GM18498 (cell line): ENCODE measurements around the gene SRPRA.

Experiments
- ATAC-seq: cut with Tn5 transposase; IDR thresholded peaks from one replicate; pipeline ENCODE4 v1.9.1; 2021; ENCODE audit warnings: mild to moderate bottlenecking, moderate library complexity; ENCODE audit not compliant: unreplicated experiment

SRPRA gene

DNA sequence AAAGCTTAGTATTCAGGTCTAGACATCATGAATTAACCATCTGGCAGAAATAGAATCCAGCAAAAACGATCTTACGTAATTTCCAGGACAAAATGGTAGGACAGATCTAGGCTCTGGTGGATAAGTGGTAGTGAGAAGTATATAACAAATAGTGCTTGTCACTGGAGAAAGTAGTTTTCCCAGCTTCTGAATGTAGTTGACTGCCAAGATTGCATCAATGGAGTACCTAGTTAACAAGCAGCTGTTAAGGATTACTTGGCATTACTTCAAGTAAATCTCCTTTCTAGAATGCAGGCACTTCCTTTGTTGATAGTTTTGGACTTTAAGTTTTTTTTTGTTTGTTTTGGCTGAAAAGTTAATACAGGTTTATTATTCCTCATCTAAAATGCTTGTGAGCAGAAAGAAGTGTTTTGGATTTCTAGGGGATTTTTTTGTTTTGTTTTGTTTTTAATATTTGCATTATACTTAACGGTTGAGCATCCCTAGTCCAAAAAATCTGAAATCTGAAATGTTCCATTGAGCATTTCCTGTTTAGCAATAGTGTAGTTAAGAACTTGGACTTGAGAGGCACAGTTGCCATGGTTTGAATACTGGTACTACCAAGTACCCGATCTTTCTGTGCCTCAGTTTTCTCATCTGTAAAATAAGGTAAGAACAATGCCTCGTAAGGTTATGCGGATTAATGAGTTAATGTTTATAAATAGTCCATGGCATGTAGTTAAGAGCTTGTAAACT is 36.8 kb downstream of the SRPRA start:
- ATAC-seq: no peak

DNA sequence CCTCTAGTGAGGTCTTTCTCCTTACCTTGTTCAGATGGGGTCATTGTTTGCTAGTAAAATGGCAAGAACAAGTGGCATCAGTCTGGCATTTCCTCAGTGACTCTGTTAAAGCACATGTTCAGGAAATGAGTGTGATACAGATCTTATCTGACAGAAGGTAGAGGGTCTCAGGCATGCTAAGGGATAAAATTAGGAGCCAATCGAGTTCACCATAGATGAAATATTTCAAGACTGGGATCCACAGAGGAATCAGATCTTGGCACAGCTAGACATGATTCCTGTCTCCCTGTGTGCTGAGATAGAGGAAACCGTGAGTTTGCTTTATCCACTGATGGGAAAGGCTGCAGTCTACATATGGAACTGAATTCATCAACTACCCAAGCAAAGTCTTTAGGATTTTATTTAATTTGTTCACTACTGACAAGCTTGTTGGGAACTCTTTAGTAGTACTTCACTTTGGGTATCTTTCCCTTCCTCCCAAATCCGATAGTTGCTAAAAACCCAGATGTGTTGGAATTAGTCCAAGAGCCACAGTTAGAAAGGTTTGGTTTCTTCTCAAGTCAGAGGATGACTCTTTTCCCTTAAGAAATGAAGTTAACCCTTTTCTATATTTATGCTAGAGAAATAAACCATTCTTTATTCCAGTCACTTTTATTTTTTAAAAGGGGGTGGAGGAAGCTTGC is 38.7 kb downstream of the SRPRA start:
- no peak for ATAC-seq

DNA sequence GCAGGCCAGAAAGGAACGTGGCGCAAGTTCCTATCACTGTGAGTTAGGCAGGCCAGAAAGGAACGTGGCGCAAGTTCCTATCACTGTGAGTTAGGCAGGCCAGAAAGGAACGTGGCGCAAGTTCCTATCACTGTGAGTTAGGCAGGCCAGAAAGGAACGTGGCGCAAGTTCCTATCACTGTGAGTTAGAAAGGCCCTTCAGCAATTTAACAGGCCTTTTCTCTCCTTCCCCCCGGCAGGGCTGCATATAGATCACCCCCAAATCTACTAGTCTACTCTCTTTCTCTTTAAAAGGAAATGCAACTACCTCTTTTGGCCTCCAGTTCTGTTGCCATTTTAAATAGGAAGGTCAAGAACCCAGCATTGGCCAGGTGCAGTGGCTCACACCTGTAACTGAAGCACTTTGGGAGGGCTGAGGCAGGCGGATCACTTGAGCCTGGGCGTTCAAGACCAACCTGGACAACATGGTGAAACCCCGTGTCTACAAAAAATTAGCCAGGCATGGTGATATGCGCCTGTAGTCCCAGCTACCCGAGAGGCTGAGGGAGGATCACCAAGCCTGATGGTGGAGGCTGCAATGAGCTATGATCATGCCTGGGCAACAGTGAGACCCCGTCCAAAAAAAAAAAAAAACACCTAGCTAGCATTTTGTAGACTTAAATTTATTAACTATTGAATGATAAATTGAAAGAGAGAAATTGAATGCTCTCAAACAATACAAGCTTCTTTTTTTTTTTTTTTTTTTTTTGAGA is 42.2 kb downstream of the SRPRA start:
- ATAC-seq: no peak

DNA sequence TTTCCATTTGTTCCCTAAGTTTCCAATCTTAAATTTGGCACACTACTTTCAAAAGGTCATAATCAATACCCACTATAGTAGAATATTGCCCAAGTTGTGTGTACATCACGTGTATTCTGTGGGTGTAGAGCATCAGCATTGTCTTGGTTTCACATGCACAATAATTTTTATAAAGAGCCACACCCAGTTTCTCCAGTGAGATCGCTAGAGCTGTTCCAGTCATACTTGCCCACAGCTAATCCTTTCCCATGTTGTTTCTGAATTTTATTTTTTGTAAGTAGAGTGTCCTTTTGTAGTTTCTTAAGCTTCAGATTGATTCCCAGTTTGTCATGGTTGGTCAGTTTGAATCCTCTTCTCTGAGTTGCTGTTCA is 43.4 kb downstream of the SRPRA start:
- ATAC-seq: no peak

DNA sequence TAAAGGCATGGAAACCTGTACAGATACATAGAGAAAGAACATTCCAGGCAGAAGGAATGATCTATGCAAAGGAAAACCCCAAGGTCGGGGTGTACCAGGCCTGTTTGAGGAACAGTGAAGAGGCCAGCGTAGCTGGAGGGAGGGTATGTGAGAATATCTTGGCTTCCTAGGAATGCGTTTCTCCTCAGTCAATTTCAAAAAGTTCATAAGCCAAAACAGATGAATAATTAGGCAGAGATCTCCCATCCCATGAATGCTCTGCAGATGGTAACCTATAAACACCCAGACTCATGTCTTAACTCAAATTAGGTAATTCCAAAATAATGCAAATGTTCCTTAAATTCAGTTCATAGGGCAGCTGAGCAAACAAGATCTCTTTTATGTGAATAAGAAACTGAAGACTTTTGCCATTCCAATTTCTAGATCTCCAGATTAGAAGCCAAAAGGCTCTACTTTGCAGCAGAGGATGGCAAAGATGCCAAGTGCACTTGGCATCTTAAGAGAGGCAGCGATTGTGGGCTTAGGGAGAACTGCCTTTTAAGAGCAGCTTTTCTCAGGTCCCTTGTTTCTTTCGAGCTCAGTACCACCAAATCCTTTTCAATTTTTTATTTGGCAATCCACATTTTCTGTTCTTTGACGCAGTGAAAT is 43.9 kb downstream of the SRPRA start:
- no peak for ATAC-seq

DNA sequence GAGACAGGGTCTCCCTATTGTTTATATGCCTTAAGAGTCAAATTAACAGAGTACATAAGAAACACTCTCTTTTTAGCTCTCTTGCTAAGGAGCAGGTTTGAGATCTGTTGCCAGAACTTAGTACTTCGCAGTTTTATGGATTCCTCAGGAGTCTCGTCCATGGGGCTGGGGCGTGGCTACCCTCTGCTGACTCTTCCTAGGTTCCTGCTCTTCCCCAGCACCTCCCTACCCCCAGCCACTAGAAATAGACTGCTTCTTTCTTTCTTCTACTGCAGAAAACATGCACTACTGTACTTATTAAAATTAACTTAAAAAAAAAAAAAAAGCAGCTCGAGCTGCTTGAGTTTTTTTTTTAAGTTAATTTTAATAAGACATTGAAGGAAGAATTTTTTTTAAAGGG is 49.1 kb downstream of the SRPRA start:
- no peak for ATAC-seq

DNA sequence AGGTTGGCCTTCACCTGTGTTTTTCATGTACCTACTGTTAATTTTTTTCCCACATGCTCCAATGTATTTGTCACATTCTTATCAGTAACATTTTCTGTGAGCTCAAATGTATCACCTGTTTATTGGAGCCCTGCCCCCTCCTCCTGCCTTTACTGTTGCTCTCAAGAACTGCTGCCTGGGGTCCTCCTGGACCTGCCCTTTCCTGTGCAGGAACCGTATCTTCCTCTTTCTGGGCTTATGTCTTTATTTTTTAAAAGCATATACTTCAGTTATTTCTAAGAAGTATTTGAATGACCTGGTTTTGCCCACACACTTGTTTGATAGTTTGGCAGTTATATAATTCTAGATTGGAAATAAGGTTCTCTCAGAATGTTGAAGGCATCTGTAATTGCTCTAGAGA is 51.2 kb downstream of the SRPRA start:
- ATAC-seq: no peak

DNA sequence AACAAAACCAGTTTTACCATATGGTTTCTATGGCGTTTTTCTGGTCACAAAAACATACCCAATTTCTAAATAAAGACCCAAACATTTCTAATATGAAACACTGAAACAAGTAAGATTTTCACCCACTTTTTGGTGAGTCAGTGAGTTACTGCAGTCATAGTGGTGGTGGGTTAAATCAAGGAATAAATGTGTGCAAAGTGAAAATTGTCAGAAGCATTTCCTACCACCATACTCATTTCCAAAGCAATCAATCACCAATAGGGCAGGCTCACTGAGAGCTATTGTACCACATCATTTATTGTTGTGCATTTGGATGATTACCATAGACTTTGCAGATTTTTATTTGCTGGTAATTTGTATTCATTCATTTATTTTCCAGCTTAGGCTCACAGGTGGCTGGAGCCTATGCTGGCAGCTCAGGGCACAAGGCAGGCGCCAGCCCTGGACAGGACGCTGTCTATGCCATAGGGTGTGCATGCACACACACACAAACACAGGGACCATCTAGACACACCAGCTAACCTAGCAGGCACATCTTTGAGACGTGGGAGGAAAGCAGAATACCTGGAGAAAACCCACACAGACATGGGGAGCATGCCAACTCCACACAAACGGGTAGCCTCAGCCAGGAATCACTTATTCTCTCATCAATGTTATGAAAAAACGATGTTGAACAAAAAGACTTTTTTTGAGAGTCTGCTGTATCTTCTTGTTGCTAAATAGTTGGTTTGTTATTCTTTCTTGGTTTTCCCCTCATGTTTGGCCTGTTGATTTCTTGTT is 52.0 kb downstream of the SRPRA start:
- no peak for ATAC-seq

DNA sequence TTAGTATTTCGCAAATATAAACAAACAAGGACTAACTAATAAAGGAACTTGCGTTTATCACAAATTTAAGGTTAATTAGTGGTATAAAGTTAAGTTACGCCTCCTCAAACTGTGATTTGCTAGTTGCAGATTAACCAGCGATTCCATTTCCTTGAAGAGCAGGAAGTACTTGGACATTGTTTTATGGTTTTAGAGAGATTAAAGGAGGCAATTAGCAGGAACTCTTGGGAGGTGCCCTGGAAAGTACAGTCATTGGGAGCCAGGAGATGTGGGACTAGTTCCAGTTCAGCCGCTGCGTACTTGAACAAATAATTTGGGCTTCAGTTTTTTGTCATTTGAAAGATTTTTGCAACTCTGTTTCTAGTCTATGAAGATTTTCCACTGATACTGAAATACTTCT is 53.9 kb downstream of the SRPRA start:
- ATAC-seq: no peak

DNA sequence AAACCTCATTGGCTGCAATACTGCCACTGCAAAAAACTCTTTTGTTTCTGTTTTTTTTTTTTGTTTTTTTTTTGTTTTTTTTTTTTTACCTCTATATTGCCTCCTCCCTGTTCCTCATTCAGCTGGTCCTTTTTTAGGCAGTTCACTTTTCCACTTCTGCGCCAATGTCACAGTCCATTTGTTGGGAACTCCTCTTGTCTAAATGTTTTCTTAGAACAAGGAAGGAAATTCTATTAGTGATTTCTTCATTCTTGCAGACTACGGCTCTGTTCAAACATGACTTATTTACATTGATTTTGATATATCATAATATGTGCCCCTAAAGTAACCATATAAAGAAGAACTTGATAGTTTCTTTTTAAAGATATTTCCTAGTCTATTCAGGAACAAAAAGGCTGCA is 54.3 kb downstream of the SRPRA start:
- no peak for ATAC-seq
